Esophagus squamous epithelium (tissue), 4 donors: Measurements from ENCODE around the gene PROS1.

ENCODE experiments used
- POLR2A ChIP-seq, 4 donors: fragments of 450-650 bp; IDR thresholded peaks; one replicate each; pipeline ENCODE4 v1.6.1; 2017; ENCODE audit warnings: antibody characterized with exemption in 4 of 4, mild to moderate bottlenecking in 4 of 4, moderate library complexity in 3 of 4
- TF ChIP-seq, protein P1 (sequence below), 6 experiments: fragments of 450-650 bp in 4 of 6; fragments of 200-600 bp in 2 of 6; sonication (generic) in 2 of 6; IDR thresholded peaks; one replicate each; pipeline ENCODE4 v1.5.1; 2016 to 2019; ENCODE audit warnings: antibody characterized with exemption in 6 of 6, mild to moderate bottlenecking in 4 of 6, moderate library complexity in 4 of 6

DNA sequence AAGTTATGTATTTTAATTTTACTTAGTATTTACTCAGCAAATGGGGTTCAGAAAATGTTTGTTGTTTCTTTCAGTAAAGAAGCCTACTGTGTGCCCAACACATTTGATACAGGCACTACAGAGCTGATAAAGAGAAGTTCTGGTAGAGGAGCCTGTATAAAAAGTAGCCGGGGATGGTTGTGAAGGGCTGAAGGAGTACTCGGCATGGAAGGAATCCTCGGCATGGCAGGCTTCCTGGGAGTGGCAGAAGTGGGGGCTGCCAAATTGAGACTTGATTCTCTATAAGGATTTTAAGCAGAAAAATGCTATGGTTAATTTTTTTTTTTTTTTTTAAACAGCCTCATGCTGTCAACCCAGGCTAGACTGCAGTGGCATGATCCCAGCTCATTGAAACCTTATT lies 15.5 kb upstream of the PROS1 start:
- TF ChIP-seq, protein P1, sequence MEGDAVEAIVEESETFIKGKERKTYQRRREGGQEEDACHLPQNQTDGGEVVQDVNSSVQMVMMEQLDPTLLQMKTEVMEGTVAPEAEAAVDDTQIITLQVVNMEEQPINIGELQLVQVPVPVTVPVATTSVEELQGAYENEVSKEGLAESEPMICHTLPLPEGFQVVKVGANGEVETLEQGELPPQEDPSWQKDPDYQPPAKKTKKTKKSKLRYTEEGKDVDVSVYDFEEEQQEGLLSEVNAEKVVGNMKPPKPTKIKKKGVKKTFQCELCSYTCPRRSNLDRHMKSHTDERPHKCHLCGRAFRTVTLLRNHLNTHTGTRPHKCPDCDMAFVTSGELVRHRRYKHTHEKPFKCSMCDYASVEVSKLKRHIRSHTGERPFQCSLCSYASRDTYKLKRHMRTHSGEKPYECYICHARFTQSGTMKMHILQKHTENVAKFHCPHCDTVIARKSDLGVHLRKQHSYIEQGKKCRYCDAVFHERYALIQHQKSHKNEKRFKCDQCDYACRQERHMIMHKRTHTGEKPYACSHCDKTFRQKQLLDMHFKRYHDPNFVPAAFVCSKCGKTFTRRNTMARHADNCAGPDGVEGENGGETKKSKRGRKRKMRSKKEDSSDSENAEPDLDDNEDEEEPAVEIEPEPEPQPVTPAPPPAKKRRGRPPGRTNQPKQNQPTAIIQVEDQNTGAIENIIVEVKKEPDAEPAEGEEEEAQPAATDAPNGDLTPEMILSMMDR (IDR thresholded peaks at IDR 0.05) = no peak
- no peak for TF ChIP-seq POLR2A (IDR thresholded peaks at IDR 0.05)
